IPS-NIHi7 (cell line): ENCODE measurements around the gene TTC9B.
A peak's percentile ranks its signal among the peaks of the same experiment; 100 is the strongest.
"Not testable (repeated sequence)": the region's sequence is repeated elsewhere in the genome, so short reads cannot be mapped to it uniquely, and the experiment has no call there.

Experiments
- DNase-seq: peaks from one replicate; pipeline ENCODE4 v3.0.0; 2012; ENCODE audit warnings: mixed read lengths; ENCODE audit errors: extremely low spot score

TTC9B gene

GRCh38 chr19:40214936-40215335 is 3.2 kb downstream of the TTC9B start:
- no peak for DNase-seq

GRCh38 chr19:40213882-40214570 is 4.2 kb downstream of the TTC9B start:
- DNase-seq, result no peak

- DNase-seq, result no peak
These were observed 4.8 kb downstream of the TTC9B start for GRCh38 chr19:40213251-40213829.

- peak; percentile 50 for DNase-seq
These were observed 7.3 kb downstream of the TTC9B start for GRCh38 chr19:40210889-40211288.

GRCh38 chr19:40208602-40209001 is 9.6 kb downstream of the TTC9B start:
- DNase-seq, result no peak

GRCh38 chr19:40205760-40206159 is 12.4 kb downstream of the TTC9B start:
- DNase-seq, result no peak

- DNase-seq, result no peak
These were observed 13.8 kb downstream of the TTC9B start for GRCh38 chr19:40204381-40204780.

GRCh38 chr19:40200341-40201099 is 17.7 kb downstream of the TTC9B start:
- DNase-seq, result no peak

GRCh38 chr19:40198272-40198990 is 19.8 kb downstream of the TTC9B start:
- DNase-seq, result no peak

GRCh38 chr19:40193587-40193849 is 24.7 kb downstream of the TTC9B start:
- no peak for DNase-seq

GRCh38 chr19:40192758-40193586 is 25.2 kb downstream of the TTC9B start:
- DNase-seq, result no peak

GRCh38 chr19:40191836-40192646 is 26.1 kb downstream of the TTC9B start:
- peak; percentile 83 for DNase-seq

GRCh38 chr19:40190891-40191835 is 27.0 kb downstream of the TTC9B start, which contains the start of gene MAP3K10:
MAP3K10 (plus strand) TSS chr19:40191426; CDS start chr19:40192032, 606 bp downstream.
- DNase-seq, result peak; percentile 90

- DNase-seq, result no peak
These were observed 33.9 kb downstream of the TTC9B start for GRCh38 chr19:40184273-40184672.

GRCh38 chr19:40178756-40179155 is 39.4 kb downstream of the TTC9B start:
- DNase-seq, result no peak

GRCh38 chr19:40177286-40178070 is 40.7 kb downstream of the TTC9B start:
- DNase-seq, result no peak

GRCh38 chr19:40175820-40176219 is 42.4 kb downstream of the TTC9B start:
- DNase-seq, result no peak

GRCh38 chr19:40174092-40174491 is 44.1 kb downstream of the TTC9B start:
- DNase-seq, result no peak

- DNase-seq, result not testable (repeated sequence)
These were observed 46.9 kb downstream of the TTC9B start for GRCh38 chr19:40171293-40171692.
